Progenitor cell of endocrine pancreas (in vitro differentiated cells): ENCODE results near the gene PPARA. TPM values are rescaled to one million over a fixed set of nuclear protein-coding genes. Genes with fewer than 3 reads are reported as not detected.

Experiments
- DNase-seq: peaks from one replicate; pipeline ENCODE4 v3.0.0; 2021; ENCODE audit warnings: low spot score; ENCODE audit not compliant: unreplicated experiment
- H3K27ac Mint-ChIP-seq: 2 replicates; pipeline ENCODE4 v1.8.0; 2021; ENCODE audit warnings: mild to moderate bottlenecking, moderate library complexity, mixed read lengths
- H3K27me3 Mint-ChIP-seq: 2 replicates; pipeline ENCODE4 v1.8.0; 2021; ENCODE audit warnings: mixed read lengths
- H3K36me3 Mint-ChIP-seq: 2 replicates; pipeline ENCODE4 v1.8.0; 2022; ENCODE audit warnings: mixed read lengths; ENCODE audit not compliant: insufficient read depth
- H3K4me1 Mint-ChIP-seq: 2 replicates; pipeline ENCODE4 v1.8.0; 2021; ENCODE audit warnings: low read depth, mixed read lengths
- H3K4me3 Mint-ChIP-seq: 2 replicates; pipeline ENCODE4 v1.8.0; 2021; ENCODE audit warnings: low read depth, mild to moderate bottlenecking, moderate library complexity, mixed read lengths
- H3K9me3 Mint-ChIP-seq: 2 replicates; pipeline ENCODE4 v1.8.0; 2021; ENCODE audit warnings: low read depth, mixed read lengths
- CTCF ChIP-seq: fragments of 200-600 bp; sonication (generic); IDR thresholded peaks from one replicate; pipeline ENCODE4 v1.5.0; 2021; ENCODE audit warnings: antibody characterized with exemption, mild to moderate bottlenecking; ENCODE audit not compliant: unreplicated experiment
- total RNA-seq: library from RNA; stranded (reverse); gene quantifications from 2 replicates; pipeline ENCODE4 v1.2.1, GENCODE V29; 2021

PPARA gene
- total RNA-seq, 1 donor from 2014 or later, result 33.5 TPM

GRCh38 chr22:46125816-46126765, 24.2 kb upstream of the PPARA start:
- no peak for DNase-seq
- no peaks in the 10 kb centered on the region for H3K9me3 Mint-ChIP-seq
- no peak for TF ChIP-seq CTCF
- no peak overlapping the region for H3K27ac Mint-ChIP-seq
- no peak overlapping the region for H3K4me3 Mint-ChIP-seq
- H3K27me3 Mint-ChIP-seq, result peaks cover 4% of the 10 kb centered on the region
- H3K4me1 Mint-ChIP-seq, result no peaks in the 10 kb centered on the region
- no peaks in the 10 kb centered on the region for H3K36me3 Mint-ChIP-seq

- Mint-ChIP-seq H3K4me1 (no peaks in the 10 kb centered on the region), H3K9me3 (no peaks in the 10 kb centered on the region), H3K27me3 (peaks cover 4% of the 10 kb centered on the region), H3K27ac (no peak overlapping the region), H3K36me3 (no peaks in the 10 kb centered on the region), H3K4me3 (no peak overlapping the region)
- DNase-seq, result no peak
- no peak for TF ChIP-seq CTCF
Observed at GRCh38 chr22:46126853-46127385, 23.4 kb upstream of the PPARA start.

DNA sequence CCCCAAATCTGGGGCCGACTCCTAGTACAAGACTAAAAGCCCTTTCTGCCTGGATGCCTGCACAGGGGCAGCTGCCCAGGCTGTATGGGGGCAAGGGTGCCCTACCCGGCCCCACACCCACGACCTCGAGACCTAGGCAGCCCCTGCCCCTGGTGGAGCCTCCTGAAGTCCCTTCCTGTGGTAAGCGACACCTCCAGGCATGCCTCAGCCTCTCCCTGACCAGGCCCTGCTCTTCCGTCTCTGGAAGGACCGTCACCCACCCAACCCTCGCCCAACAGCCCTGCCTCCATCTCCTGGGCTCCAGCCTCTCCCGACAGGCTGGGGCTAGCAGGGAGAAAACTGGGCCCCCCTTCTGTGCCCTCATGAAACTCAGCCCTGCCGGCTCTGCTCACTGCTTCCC, 22.8 kb upstream of the PPARA start:
- no peaks in the 10 kb centered on the region for H3K36me3 Mint-ChIP-seq
- H3K27ac Mint-ChIP-seq, result no peak overlapping the region
- no peaks in the 10 kb centered on the region for H3K4me1 Mint-ChIP-seq
- H3K4me3 Mint-ChIP-seq, result no peak overlapping the region
- no peak for TF ChIP-seq CTCF
- DNase-seq, result no peak
- peaks cover 4% of the 10 kb centered on the region for H3K27me3 Mint-ChIP-seq
- no peaks in the 10 kb centered on the region for H3K9me3 Mint-ChIP-seq

DNA sequence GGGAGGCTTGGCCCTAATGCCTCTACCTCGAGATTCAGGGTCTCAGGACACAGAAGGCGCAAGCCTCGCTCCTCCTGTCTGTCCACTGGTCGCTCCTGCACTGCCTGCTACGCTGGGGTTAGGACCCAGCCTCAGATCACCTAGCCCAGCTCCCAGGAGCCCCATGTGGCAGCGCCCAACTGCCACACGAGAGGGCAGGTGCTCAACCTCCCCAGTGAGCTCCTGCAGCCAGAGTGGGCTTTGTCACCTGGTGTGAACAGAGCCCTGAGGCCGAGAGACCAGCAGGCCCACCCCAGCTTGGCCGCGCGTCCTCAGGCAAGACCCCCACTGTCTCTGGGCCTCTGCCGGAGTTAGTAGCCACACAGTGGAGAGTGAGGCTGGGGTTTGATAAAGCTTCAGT, 21.7 kb upstream of the PPARA start:
- Mint-ChIP-seq H3K36me3 (no peaks in the 10 kb centered on the region), H3K27me3 (peaks cover 4% of the 10 kb centered on the region), H3K4me1 (no peaks in the 10 kb centered on the region), H3K9me3 (no peaks in the 10 kb centered on the region), H3K4me3 (no peak overlapping the region), H3K27ac (no peak overlapping the region)
- no peak for TF ChIP-seq CTCF
- no peak for DNase-seq

GRCh38 chr22:46129390-46130041, 20.8 kb upstream of the PPARA start:
- DNase-seq, result no peak

More at GRCh38 chr22:46129390-46130041, 20.8 kb upstream of the PPARA start:
- Mint-ChIP-seq H3K27ac (no peak overlapping the region), H3K9me3 (no peaks in the 10 kb centered on the region), H3K27me3 (peaks cover 4% of the 10 kb centered on the region), H3K4me3 (no peak overlapping the region), H3K4me1 (no peaks in the 10 kb centered on the region), H3K36me3 (no peaks in the 10 kb centered on the region)
- TF ChIP-seq CTCF, result no peak
